Glomerular visceral epithelial cell (primary cell): ENCODE data around the gene CTDNEP1.

ENCODE experiments used
- DNase-seq: peaks from one replicate; pipeline ENCODE4 v3.0.0-alpha.2; 2016; ENCODE audit errors: extremely low spot score

CTDNEP1 gene

GRCh38 chr17:7228920-7229319 is 22.6 kb downstream of the CTDNEP1 start:
- no peak for DNase-seq

- DNase-seq, result no peak
Observed at GRCh38 chr17:7226721-7227710, 24.5 kb downstream of the CTDNEP1 start.

- no peak for DNase-seq
Observed at GRCh38 chr17:7225711-7226331, 25.7 kb downstream of the CTDNEP1 start.

- no peak for DNase-seq
Observed at GRCh38 chr17:7224661-7225111, 26.8 kb downstream of the CTDNEP1 start.

- DNase-seq, result no peak
Observed at GRCh38 chr17:7224110-7224509, 27.4 kb downstream of the CTDNEP1 start.

GRCh38 chr17:7223375-7223774 is 28.2 kb downstream of the CTDNEP1 start:
- no peak for DNase-seq

GRCh38 chr17:7222972-7223292 is 28.6 kb downstream of the CTDNEP1 start:
- no peak for DNase-seq

- DNase-seq, result no peak
Observed at GRCh38 chr17:7222093-7222971, 29.2 kb downstream of the CTDNEP1 start.

GRCh38 chr17:7221278-7222092 is 30.0 kb downstream of the CTDNEP1 start:
- DNase-seq, result no peak

GRCh38 chr17:7220593-7221277 is 30.8 kb downstream of the CTDNEP1 start:
- peak; percentile 68 for DNase-seq

GRCh38 chr17:7219812-7220592 is 31.5 kb downstream of the CTDNEP1 start, which contains the start of the genes ACADVL and DLG4:
Gene ACADVL (plus strand): TSS chr17:7219938. CDS start chr17:7219985, 47 bp downstream.
Gene DLG4 (minus strand): TSS chr17:7219836.
- DNase-seq, result peak; percentile 89

- DNase-seq, result no peak
Observed at GRCh38 chr17:7219229-7219811, 32.2 kb downstream of the CTDNEP1 start.

- DNase-seq, result no peak
Observed at GRCh38 chr17:7218758-7219157, 32.8 kb downstream of the CTDNEP1 start.

- no peak for DNase-seq
Observed at GRCh38 chr17:7218166-7218565, 33.4 kb downstream of the CTDNEP1 start.

GRCh38 chr17:7217113-7217987 is 34.2 kb downstream of the CTDNEP1 start:
- peak; percentile 70 for DNase-seq

- no peak for DNase-seq
Observed at GRCh38 chr17:7216242-7217112, 35.1 kb downstream of the CTDNEP1 start.

GRCh38 chr17:7215652-7216180 is 35.8 kb downstream of the CTDNEP1 start:
- DNase-seq, result no peak
